Mononuclear cell (primary cell): ENCODE results near the gene IRF2BP2. TPM values are rescaled to one million over a fixed set of nuclear protein-coding genes. Genes with fewer than 3 reads are reported as not detected.

Experiments used
- H3K27me3 ChIP-seq: 2 replicates; pipeline ENCODE4 v1.6.0; 2011; ENCODE audit warnings: low read length, control low read depth; ENCODE audit not compliant: insufficient read depth
- H3K4me1 ChIP-seq: 2 replicates; pipeline ENCODE4 v1.5.1; 2011; ENCODE audit warnings: mild to moderate bottlenecking, low read length, control low read depth; ENCODE audit not compliant: insufficient read depth
- H3K4me3 ChIP-seq: 2 replicates; pipeline ENCODE4 v1.5.1; 2011; ENCODE audit warnings: mild to moderate bottlenecking, low read length, moderate library complexity
- H3K9me3 ChIP-seq: 2 replicates; pipeline ENCODE4 v1.5.1; 2011; ENCODE audit warnings: low read depth, mild to moderate bottlenecking, control low read depth, low read length
- total RNA-seq: library from RNA; depleted of rRNA; stranded (reverse); fragments of >200 nt; gene quantifications from one replicate; pipeline ENCODE4 v1.2.3, GENCODE V29; 2012

The IRF2BP2 gene
- total RNA-seq, 1 donor, result 465 TPM

- H3K27me3 ChIP-seq, result no peaks in the 10 kb centered on the region
- H3K9me3 ChIP-seq, result no peaks in the 10 kb centered on the region
- H3K4me3 ChIP-seq, result no peak overlapping the region
- peaks cover 4% of the 10 kb centered on the region for H3K4me1 ChIP-seq
Observed at GRCh38 chr1:234573711-234574299, 36.2 kb downstream of the IRF2BP2 start.

GRCh38 chr1:234572966-234573365 lies 37.0 kb downstream of the IRF2BP2 start:
- peaks cover 4% of the 10 kb centered on the region for H3K4me1 ChIP-seq
- H3K9me3 ChIP-seq, result no peaks in the 10 kb centered on the region
- no peak overlapping the region for H3K4me3 ChIP-seq
- H3K27me3 ChIP-seq, result no peaks in the 10 kb centered on the region

- Histone ChIP-seq H3K9me3 (no peaks in the 10 kb centered on the region), H3K27me3 (no peaks in the 10 kb centered on the region), H3K4me1 (peaks cover 4% of the 10 kb centered on the region), H3K4me3 (no peak overlapping the region)
Observed at GRCh38 chr1:234571702-234572101, 38.3 kb downstream of the IRF2BP2 start.

- H3K27me3 ChIP-seq, result no peaks in the 10 kb centered on the region
- no peaks in the 10 kb centered on the region for H3K9me3 ChIP-seq
- peaks cover 4% of the 10 kb centered on the region for H3K4me1 ChIP-seq
- H3K4me3 ChIP-seq, result no peak overlapping the region
Observed at GRCh38 chr1:234570329-234571120, 39.5 kb downstream of the IRF2BP2 start.

- Histone ChIP-seq H3K4me1 (no peaks in the 10 kb centered on the region), H3K9me3 (no peaks in the 10 kb centered on the region), H3K27me3 (no peaks in the 10 kb centered on the region), H3K4me3 (no peak overlapping the region)
Observed at GRCh38 chr1:234568345-234568744, 41.6 kb downstream of the IRF2BP2 start.

- Histone ChIP-seq H3K4me1 (no peaks in the 10 kb centered on the region), H3K4me3 (no peak overlapping the region), H3K9me3 (no peaks in the 10 kb centered on the region), H3K27me3 (no peaks in the 10 kb centered on the region)
Observed at GRCh38 chr1:234565132-234565531, 44.8 kb downstream of the IRF2BP2 start.

- Histone ChIP-seq H3K9me3 (no peaks in the 10 kb centered on the region), H3K4me3 (no peak overlapping the region), H3K27me3 (no peaks in the 10 kb centered on the region), H3K4me1 (no peaks in the 10 kb centered on the region)
Observed at GRCh38 chr1:234564035-234565029, 45.6 kb downstream of the IRF2BP2 start.

GRCh38 chr1:234562334-234562733 lies 47.6 kb downstream of the IRF2BP2 start:
- Histone ChIP-seq H3K27me3 (no peaks in the 10 kb centered on the region), H3K4me1 (no peaks in the 10 kb centered on the region), H3K4me3 (no peak overlapping the region), H3K9me3 (no peaks in the 10 kb centered on the region)

- Histone ChIP-seq H3K27me3 (no peaks in the 10 kb centered on the region), H3K9me3 (no peaks in the 10 kb centered on the region), H3K4me1 (no peaks in the 10 kb centered on the region), H3K4me3 (no peak overlapping the region)
Observed at GRCh38 chr1:234561319-234561718, 48.7 kb downstream of the IRF2BP2 start.

- Histone ChIP-seq H3K9me3 (no peaks in the 10 kb centered on the region), H3K4me1 (no peaks in the 10 kb centered on the region), H3K4me3 (no peak overlapping the region), H3K27me3 (no peaks in the 10 kb centered on the region)
Observed at GRCh38 chr1:234559902-234560676, 49.9 kb downstream of the IRF2BP2 start.

GRCh38 chr1:234559152-234559901 lies 50.7 kb downstream of the IRF2BP2 start:
- Histone ChIP-seq H3K9me3 (no peaks in the 10 kb centered on the region), H3K27me3 (no peaks in the 10 kb centered on the region), H3K4me1 (no peaks in the 10 kb centered on the region), H3K4me3 (no peak overlapping the region)

GRCh38 chr1:234558330-234558836 lies 51.6 kb downstream of the IRF2BP2 start:
- Histone ChIP-seq H3K4me3 (no peak overlapping the region), H3K27me3 (no peaks in the 10 kb centered on the region), H3K9me3 (no peaks in the 10 kb centered on the region), H3K4me1 (no peaks in the 10 kb centered on the region)

- Histone ChIP-seq H3K4me1 (no peaks in the 10 kb centered on the region), H3K4me3 (no peak overlapping the region), H3K27me3 (no peaks in the 10 kb centered on the region)
Observed at GRCh38 chr1:234556245-234556943, 53.6 kb downstream of the IRF2BP2 start.

More at GRCh38 chr1:234556245-234556943, 53.6 kb downstream of the IRF2BP2 start:
- H3K9me3 ChIP-seq, result no peaks in the 10 kb centered on the region
